ENCODE results near the gene ATP6V0A1.
"Not testable (repeated sequence)": the region's sequence is repeated elsewhere in the genome, so short reads cannot be mapped to it uniquely, and the experiment has no call there.

Gene ATP6V0A1

DNA sequence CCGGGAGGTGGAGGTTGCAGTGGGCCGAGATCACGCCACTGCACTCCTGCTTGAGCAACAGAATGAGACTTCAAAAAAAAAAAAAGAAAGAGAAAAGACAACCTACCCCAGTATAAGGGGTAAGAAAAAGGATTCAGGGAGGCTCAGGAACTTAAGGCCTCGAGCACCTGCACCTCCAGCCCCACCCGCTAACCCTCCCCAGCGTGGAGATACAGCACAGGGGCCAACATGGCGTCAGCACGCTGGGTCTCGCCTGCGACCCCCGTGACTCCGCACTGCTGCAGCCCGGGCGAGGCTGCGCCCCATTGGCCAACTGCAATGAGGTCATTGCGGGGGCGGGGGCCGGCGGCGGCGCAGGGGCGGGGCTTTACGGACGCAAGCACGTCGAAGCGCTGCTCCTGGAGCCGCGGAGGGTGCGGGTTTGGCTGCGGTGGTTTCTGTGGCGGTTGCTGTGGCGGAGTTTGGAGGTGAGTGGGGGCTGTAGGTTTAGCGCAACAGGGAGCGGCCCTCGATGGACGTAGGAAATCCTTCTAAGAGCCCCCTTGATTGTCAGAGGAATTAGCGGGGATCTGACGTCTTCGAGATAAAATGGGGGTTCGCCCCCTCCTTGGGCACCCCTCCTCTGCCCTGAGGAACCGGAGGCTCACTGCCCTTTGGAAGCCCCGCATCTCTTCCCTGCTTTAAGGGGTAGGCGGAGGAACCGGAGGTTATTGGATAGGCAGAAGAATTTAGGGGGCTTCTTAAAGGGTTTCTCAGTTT, at the start of gene ATP6V0A1:
Gene ATP6V0A1 (plus strand): TSS at position 382 of the 759 bp plus-strand sequence. CDS start 2,017 bp downstream, outside the sequence.
- peak; percentile 96 for DNase-seq

DNA sequence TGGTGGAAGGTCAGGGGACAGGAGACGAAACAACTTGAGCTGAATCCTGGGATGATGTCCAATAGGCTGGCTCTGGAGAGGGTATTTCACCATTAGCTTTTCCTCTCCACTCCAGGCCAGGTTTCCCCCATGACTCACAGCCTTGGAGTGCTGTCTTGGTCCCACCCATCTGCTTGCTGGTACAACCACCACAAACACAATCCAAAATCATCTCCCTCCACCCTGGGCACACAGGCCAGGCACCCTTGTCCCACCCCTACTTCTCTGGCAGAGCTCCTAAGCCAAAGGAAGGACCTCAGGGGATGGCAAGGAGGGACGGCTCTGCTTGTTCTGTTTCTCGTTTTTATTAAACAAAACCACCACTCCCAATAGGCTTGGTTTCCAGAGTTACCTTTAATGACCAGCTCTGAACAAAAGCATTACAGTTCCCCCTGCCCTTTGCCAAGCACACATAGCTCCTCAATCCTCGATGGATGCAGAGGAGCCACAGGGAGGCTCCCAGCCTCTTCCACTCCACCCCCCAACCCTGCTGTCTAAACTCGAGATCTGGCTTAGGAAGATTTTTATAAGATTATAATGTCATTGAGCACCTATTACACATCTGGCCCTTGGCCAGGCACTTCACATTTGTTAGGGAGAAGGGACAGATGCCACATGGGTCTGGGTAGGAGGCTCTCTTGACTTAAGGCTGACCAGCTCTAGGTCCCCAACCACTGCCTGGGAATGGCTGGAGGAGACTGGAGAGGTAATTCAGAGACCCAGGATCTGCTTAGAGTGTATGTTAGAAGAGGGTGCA, 49.0 kb upstream of the ATP6V0A1 start:
- DNase-seq, result no peak

DNA sequence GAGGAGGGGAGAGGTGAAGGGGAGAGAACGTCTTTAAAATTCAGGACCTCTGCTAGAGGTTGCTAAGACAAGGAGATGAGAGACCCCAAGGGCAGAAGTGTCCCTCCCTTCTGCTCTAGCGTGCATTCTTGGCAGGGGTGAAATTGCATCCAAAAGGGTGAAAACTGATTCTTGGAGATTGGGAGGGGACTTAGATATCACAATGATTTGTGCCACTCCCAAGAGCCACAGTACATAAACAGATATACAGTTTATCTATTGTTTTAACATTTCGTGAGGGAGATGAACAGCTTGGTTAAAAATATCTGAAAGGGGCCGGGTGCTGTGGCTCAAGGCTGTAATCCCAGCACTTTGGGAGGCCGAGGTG, 48.4 kb upstream of the ATP6V0A1 start:
- DNase-seq, result no peak

DNA sequence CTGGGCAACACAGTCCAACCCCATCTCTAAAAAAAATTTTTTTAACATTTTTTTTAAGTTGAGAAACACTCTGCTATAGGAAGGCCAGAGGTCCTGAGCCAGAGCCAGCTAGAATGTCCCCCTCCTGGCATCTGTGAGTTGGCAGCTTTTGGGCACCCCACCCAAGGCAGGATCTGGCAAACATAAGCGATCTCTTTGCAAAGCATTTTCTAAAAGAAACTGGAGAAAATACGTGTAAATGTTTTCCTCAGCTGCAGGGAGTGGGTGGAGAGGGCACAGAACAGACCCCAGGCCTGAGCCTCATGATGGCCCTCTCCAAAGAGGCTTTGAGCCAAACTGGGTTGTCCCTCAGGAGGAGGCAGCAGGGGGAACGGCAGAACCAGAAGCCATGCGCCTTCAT, 47.3 kb upstream of the ATP6V0A1 start:
- DNase-seq, result no peak

DNA sequence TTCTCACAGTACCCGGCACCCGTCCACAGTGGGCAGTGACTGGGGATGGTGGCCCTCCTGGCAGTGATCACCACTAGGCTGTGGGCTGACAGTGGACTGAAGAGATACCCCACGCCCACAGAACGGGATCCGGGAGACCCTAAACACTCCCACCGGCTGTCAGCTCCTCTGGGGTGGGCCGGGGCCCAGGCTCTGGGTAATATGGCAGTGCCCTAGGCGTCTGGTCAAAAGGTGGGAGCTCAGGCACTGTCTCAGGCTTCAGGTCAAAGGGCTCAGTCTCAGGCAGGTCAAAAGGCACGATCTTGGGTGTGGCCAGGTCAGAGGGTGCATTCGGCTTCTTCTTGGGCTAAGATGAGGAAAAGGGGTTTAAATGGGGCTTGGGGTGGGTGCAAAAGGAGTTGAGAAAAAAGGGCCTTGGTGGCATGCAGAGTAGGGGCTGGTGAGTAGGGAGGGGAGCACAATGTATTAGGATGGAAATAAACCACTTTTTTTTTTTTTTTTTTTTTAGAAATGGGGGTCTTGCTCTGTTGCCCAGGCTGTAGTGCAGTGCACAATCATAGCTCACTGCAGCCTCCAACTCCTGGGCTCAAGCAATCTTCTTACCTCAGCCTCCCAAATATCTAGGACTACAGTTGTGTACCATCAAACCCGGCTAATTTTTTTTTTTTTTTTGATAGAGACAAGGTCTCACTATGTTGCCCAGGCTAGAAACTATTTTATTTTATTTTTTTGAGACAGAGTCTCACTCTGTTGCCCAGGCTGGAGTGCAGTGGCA, 46.6 kb upstream of the ATP6V0A1 start:
- DNase-seq, result no peak

DNA sequence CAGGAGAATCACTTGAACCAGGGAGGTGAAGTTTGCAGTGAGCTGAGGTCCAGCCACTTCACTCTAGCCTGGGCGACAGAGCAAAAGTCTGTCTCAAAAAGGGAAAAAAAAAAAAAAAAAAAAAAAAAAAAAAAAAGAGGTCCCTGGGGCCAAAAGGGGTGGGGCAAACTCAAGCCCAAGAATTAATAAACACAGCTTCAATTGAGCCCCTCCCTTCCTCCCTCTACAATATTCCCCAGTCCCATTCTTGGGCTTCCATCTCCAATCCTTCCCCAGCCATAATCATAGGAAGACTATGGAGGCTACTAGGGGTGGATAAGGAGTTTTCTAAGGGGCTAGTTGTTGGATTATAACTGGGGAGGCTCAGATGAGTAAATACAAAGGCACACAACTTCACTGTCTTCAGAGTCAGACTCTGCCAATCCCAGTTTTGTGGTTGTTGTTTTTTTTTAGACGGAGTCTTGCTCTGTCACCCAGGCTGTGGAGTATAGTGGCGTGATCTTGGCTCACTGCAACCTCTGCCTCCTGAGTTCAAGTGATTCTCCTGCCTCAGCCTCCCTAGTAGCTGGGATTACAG, 45.1 kb upstream of the ATP6V0A1 start:
- no peak for DNase-seq

DNA sequence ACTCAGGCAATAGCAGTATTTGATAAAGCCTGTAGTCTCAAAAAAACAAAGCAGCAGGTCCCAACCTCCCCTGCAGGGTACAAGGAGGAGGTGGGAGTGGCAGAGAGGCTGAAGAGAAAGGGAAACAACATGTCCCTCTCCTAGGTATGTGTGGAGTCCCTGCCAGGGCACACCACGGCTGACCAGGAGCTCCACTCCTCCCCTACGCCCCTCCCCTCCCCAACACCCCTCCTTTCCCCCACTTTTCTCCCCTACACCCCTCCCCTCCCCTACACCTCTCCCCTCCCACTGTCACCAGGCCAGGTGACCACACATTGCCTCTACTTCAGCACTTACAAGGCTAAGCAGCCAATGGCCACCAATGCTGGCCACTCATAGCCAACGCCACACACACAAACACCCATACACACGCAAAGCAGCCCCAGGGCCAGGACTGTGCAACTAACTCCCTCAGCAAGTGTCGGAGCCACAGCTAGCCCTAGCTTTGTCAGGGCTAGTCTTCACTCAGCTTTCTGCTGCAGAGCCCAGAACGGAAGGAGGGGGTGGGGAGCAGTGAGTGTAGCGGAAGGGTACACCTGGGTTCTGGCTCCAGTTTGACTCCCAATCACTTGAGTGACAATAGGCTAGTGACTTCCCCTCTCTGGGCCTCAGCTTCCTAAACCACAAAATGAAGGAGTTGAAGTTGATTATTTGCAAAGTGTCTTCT, 43.8 kb upstream of the ATP6V0A1 start:
- DNase-seq, result peak; percentile 76

DNA sequence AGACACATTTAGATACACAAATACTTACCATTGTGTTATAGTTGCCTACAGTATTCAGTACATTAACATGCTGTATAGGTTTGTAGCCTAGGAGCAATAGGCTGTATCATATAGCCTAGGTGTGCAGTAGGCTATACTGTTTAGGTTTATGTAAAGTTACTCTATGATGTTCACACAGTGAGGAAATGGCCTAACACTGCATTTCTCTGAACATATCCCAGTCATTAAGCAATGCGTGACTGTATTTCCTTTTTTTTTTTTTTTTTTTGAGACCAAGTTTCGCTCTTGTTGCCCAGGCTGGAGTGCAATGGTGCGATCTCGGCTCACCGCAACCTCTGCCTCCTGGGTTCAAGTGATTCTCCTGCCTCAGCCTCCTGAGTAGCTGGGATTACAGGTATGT, 40.7 kb upstream of the ATP6V0A1 start:
- DNase-seq, result not testable (repeated sequence)

DNA sequence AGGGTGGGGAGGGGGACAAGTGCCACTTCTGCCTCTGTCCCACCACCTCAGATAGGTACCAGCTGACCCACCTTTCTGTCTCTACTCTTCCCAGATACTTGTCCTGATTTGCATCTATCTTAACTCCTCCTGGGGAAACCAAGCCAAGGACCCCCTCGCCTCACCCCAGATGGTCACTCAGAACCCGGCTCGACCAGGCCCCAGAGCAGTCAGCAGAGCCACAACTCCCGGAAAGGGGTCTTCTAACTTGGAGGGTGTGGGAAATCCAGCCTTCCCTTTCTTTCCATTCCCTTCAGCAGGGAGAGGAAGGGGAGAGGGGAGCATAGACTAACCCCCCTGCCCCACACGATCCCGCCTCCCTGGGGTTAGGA, 37.6 kb upstream of the ATP6V0A1 start:
- DNase-seq, result no peak

DNA sequence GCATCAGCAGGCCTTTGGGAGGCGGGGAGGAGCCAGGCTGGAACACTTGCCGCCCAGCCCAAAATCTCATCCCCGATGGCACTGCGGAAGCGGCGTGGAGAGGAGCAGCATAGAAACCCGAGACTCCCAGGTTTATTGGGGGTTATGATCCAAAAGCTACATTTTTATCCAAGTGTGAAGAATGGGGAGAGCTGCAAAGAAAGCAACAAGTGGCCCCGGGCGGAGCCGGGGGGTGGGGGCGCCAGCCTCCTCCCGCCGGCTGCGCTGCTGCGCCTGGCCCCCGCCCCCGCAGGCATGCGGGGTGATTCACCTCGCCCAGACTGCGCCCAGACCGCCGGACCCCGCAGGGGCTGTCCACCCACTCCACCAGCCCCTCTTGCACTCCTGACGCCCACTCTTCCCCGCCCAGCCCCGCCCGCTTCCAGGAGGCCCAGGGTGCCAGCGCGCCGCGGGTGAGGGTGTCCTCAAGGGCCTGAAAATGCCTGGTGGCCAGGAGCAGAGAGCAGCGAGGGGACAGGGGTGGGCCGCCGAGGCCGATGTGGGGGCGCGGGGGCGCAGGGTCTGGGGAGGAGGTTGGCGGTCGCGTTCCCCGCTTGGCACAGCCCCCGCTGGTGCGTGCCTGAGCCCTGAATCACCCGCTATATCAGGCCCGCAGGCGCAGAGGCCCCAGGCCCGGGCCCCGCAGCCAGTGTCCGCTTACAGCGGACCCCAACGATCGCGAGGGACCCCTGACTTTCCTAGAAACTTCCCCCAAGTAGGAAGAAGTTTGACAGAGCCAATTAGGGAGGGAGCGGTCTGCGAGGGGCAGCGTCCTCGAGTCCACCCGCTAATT, 37.0 kb upstream of the ATP6V0A1 start:
- DNase-seq, result no peak

DNA sequence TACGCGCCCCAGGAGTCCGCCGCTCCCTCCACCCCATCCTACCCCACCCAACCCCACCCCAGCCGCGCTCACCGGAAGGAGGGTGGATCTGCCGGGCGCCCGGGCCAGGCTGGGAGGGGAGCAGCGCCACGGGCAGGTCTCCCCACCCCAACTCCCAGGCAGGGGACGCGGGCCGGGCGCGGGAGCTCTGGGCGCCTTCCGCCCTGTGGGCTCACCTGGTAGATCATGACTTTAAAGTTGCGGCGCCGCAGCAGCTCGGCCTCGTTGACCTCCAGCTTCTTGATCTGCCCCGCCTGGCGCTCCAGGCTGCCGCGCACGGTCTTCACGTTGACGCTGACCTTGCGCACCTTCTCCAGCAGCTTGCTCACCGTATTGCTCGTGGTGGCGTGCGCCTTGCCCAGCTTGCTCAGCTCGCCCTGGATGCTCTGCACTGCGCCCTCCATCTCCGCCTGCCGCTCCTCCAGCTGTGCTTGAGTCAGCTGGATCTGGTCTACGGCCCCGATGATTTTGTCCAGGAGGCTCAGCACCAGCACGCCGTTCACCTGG, 36.2 kb upstream of the ATP6V0A1 start:
- peak; percentile 54 for DNase-seq

DNA sequence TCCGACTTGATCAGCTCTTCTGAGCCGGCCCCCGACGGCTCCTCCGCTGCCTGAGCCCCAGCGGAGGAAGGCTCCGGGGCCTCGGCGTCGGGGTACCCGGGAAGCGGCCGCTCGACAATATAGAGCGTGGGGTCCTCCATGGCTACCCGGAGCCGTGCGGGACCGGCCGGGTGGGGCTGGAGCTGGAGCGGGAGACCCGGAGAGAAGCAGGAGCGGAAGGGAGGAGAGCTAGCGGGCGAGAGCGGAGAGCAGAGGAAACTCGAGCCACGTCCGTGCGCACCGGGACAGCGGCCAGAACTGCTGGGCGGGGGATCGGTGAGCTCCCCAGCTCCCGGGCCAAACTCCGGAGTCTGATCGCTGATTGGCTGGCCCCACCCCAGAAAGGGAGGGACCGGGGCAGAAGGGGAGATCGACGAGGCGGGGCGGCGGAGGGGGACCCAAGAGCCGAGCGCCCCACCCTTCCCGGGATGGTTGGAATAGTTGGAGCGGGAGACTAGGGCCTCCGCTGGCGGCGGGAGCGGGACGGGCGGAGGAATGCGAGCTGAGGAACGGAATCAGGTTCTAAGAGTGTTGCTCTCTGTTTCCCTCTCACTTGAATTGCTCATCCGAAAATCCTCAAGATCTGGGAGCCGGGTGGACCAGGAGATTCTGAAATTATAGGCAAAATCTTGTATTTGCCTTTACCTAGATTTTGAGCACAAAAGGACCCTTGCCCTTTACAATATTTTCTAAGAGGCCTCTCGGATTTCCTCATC, 35.5 kb upstream of the ATP6V0A1 start, which contains the start of gene CAVIN1:
Gene CAVIN1 (minus strand): TSS at position 299 of the 755 bp plus-strand sequence. CDS start 159 bp downstream, at position 140.
- peak; percentile 86 for DNase-seq

DNA sequence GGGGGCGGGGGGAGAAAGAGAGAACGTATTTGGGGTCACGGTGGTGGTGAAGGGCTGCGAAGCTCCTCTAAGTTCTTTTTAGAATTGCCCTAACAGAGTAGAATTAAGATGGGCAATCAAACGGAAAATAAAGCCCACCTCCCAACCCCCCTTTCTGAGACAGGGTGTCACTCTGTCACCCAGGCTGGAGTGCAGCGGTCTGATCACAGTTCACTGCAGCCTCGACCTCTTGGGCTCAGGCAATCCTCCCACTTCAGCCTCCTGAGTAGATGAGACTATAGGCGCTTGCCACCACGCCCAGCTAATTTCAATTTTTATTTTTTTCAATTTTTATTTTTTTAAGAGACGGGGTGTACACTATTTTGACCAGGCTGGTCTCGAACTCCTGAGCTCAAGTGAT, 34.9 kb upstream of the ATP6V0A1 start:
- DNase-seq, result no peak

DNA sequence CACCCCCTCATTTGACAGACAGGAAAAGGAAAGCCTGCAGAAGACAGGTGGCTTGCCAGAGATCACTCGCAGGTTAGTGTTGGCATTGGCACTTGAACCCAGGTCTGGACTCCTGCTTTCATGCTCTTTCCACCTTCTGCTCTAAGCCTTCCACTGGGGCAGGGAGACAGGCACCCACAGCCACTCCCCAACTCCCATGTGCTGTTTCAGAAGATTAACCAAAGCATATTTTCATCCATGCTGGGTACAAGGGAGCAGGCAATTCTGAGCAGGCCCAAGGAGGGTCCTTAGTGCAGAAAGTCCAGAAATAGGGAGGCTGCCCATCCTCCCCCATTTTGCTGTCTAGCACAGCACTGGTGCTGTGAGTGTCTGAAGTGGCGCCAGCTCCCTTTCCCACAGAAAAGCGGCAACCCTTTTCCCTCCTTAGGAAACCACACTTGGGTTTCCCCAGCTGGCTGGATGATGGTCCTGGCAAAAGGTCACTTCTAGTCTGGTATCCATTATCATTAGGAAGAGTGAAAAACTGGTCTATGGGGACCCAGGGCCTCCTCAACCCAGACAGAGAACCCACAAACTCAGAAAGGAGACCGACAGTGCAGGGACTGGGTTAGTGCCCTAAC, 33.6 kb upstream of the ATP6V0A1 start:
- no peak for DNase-seq

DNA sequence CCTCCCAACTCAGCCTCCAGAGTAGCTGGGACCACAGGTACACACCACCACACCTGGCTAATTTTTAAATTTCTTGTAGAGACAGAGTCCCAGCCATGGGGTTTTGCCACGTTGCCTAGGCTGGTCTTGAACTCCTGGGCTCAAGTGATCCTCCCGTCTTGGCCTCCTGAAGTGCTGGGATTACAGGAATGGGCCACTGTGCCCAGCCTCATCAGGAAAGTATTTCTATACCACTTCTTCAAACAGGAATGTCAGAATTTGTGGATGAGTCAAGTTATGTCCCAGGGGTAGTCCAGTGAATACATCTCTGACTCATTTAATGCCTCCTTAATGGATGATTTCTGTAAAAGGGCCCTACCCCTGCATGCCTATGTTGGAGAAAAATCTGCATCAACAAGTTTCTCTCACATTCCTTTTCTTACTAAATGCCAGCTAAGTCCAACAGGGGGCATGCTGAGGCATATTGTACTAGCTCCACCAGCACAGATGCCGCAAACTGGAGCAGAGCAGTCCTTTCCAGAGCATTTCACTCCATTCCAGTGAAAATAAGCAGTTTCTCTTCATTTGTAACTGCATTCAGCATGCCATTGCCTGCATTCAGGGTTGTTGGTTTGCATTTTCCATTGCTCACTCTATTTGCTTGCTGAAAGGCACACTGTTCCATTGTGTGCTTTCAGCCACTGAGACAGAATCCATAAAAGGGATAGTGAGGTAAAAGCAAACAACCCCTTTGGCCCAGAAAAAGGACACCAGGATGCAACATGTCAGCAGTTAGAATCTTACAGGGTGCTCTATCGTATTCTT, 30.3 kb upstream of the ATP6V0A1 start:
- peak; percentile 88 for DNase-seq

DNA sequence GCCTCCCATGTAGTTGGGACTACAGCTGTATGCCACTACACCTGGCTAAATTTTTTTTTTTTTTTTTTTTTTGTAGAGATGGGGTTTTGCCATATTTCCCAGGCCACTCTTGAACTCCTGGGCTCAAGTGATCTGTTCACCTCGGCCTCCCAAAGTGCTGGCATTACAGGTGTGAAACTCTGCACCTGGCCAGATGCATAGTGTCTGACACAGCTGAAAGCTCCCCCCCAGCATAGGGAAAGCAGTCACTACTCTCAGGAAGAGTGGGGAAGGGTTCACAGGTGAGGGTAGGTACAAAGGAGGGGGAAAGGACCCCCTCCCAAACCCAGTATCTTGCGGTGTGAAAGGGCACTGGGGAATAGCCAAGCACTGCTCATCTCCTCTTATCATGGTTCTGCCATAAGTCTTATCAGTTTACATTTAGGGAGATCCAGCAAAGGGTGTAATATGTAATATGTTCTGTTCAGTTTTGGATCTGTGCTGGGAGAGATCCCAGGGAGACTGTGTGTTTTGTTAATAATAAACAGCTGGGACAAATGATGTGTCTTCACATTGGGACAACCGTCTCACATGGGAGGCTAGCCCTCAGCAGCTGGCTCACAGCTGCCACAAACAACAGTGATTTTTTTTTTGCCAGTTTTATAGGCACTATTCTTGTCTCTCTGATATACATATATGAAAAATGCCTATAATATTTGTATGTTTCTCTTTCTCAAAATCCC, 28.8 kb upstream of the ATP6V0A1 start:
- no peak for DNase-seq

DNA sequence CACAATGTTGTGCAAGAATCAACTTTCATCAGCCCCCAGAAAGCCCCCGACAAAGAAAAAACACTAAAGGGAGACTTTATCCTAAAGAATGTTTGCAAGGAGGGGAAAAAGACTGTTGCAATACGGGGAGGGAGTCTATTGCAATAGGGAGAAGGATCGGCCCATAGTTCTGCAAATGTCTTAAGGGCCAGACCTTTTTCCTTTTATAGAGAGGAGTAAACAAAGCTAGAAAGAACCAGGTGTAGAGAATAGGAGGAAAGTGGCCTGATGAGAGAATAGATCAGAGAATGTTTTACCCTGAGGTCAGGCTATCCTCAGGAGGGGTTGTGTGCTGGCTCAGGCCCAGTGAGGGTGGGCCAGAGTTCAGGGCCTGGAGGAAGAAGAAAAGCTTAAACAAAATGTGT, 26.9 kb upstream of the ATP6V0A1 start:
- DNase-seq, result no peak

DNA sequence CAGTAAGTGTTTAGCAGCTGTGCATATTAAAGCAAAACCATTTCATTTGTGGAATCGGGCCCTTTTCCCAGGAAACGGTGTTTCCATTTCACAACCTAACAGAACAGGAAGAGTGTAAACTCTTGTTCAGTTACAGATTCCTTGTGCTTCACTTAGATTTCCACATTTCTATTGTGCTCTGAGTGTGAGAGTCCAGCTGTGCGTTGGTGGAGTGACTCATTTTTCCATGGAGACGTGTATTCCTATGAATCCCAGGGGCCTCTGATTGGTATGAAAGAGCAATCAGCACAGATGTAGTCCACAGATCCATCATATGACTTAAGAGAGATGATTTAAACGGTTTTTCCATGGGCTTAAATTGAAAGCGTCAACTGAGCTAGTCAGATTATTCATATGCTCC, 22.3 kb upstream of the ATP6V0A1 start:
- no peak for DNase-seq
